Parathyroid adenoma (tissue), 2 donors: ENCODE results near the gene GM2A.
A peak's percentile ranks its signal among the peaks of the same experiment; 100 is the strongest.
"Not testable (repeated sequence)": the region's sequence is repeated elsewhere in the genome, so short reads cannot be mapped to it uniquely, and the experiment has no call there.

Experiments used
- H2AFZ ChIP-seq: fragments of 300-600 bp; sonication (generic); one replicate; pipeline ENCODE4 v1.7.0; 2017; ENCODE audit warnings: antibody characterized with exemption, mild to moderate bottlenecking
- H3K27ac ChIP-seq: fragments of 300-600 bp; sonication (generic); one replicate; pipeline ENCODE4 v1.7.0; 2017
- H3K27me3 ChIP-seq: fragments of 300-600 bp; sonication (generic); one replicate; pipeline ENCODE4 v1.7.0; 2017; ENCODE audit warnings: low read length; ENCODE audit not compliant: control insufficient read depth, insufficient read depth
- H3K36me3 ChIP-seq: fragments of 300-600 bp; sonication (generic); one replicate; pipeline ENCODE4 v1.7.0; 2017; ENCODE audit warnings: low read length; ENCODE audit not compliant: control insufficient read depth, insufficient read depth
- H3K4me1 ChIP-seq: fragments of 300-600 bp; sonication (generic); one replicate; pipeline ENCODE4 v1.7.0; 2017; ENCODE audit warnings: control low read depth
- H3K4me2 ChIP-seq: fragments of 300-600 bp; sonication (generic); one replicate; pipeline ENCODE4 v1.7.0; 2017; ENCODE audit warnings: low read length
- H3K4me3 ChIP-seq: fragments of 300-600 bp; sonication (generic); one replicate; pipeline ENCODE4 v1.7.0; 2017; ENCODE audit warnings: low read depth, low read length
- H3K79me2 ChIP-seq: fragments of 300-600 bp; sonication (generic); one replicate; pipeline ENCODE4 v1.7.0; 2017; ENCODE audit warnings: control low read depth
- H3K9ac ChIP-seq: fragments of 300-600 bp; sonication (generic); one replicate; pipeline ENCODE4 v1.7.0; 2017; ENCODE audit warnings: mild to moderate bottlenecking
- H3K9me3 ChIP-seq: fragments of 300-600 bp; sonication (generic); one replicate; pipeline ENCODE4 v1.7.0; 2017; ENCODE audit warnings: low read length; ENCODE audit not compliant: control insufficient read depth
- CTCF ChIP-seq: fragments of 300-600 bp; sonication (generic); IDR thresholded peaks from one replicate; pipeline ENCODE4 v1.7.0; 2017; ENCODE audit warnings: antibody characterized with exemption, mild to moderate bottlenecking
- donor health status: primary hyperparathyroidism.

GM2A gene

DNA sequence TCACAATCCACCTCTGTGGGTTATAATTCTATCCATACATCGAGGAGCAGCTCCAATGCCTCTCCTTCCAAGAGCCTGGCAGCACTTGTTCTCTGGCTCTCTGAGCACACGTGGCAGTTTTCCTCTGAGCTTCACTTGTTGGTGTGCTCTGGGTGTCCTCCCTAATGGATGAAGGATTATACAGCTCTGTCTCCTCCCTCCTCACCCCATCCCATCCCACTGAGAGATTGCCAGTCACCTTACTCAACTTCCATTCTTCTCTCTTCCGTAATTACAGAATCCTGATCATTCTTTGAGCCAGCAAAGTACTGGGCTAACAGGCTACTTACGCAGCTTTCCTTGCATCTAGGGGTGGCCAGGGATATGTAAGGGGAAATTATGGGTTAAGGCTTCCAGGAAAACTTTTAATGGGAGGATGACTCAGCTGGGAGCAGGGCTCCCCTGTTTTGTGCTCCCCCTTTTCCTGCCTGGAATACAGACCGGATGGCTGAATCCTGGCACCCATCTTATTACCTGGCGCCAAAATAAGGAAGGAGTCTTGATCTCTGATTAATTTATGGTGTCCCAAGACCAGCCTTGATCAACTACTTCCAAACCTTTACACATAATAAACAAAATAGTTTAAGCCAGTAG lies 22.8 kb upstream of the GM2A start:
- no peak overlapping the region for H3K4me2 ChIP-seq
- H3K36me3 ChIP-seq, result no peaks in the 10 kb centered on the region
- peaks cover 7% of the 10 kb centered on the region for H3K4me1 ChIP-seq
- H3K9me3 ChIP-seq, result no peaks in the 10 kb centered on the region
- peak overlapping the region; percentile 53 for H3K27ac ChIP-seq
- H3K79me2 ChIP-seq, result peaks cover 2% of the 10 kb centered on the region
- H3K27me3 ChIP-seq, result no peaks in the 10 kb centered on the region
- no peak for TF ChIP-seq CTCF
- no peak overlapping the region for H3K4me3 ChIP-seq
- no peak overlapping the region for H3K9ac ChIP-seq
- no peak overlapping the region for H2AFZ ChIP-seq

DNA sequence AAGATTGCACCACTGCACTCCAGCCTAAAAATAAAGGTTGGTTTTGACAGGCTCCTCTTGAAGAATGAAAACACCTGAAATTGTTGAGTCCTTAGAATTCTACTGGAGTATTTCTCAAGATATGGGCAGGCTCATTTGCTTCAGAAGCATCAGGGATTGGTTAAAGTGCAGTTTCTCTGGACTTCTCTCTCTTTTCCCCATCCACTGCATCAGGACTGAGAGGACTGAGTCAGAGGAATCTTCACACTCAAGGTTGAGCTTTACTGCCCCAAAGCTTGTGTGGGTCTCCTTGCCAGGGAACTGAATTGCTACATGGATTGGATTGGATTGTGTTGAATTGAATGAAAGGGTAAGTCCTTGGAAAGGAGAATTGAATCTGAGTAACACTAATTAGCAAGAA lies 21.6 kb upstream of the GM2A start:
- TF ChIP-seq CTCF, result no peak
- H3K36me3 ChIP-seq, result no peaks in the 10 kb centered on the region
- H3K27ac ChIP-seq, result no peak overlapping the region
- no peak overlapping the region for H3K4me3 ChIP-seq
- no peak overlapping the region for H3K9ac ChIP-seq
- peaks cover 2% of the 10 kb centered on the region for H3K79me2 ChIP-seq
- no peaks in the 10 kb centered on the region for H3K9me3 ChIP-seq
- H3K27me3 ChIP-seq, result no peaks in the 10 kb centered on the region
- no peak overlapping the region for H3K4me2 ChIP-seq
- no peak overlapping the region for H2AFZ ChIP-seq
- peaks cover 7% of the 10 kb centered on the region for H3K4me1 ChIP-seq

DNA sequence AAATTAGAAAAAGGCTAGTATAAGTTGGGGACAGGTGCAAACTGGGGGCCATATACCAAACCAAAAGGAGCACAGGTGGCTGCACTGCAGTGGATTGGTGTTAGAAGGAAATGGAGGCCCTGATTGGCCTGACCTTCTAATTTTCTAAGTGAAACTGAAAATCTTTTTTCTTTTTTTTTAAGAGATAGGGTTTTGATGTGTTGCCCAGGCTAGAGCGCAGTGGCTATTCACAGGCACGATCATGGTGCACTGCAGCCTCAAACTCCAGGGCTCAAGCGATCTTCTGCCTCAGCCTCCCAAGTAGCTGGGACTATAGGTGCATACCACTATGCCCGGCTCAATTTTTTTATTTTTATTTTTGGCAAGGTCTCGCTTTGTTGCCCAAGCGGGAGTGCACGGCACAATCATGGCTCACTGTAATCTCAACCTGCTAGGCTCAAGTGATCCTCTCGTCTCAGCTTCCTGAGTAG lies 19.3 kb upstream of the GM2A start:
- Histone ChIP-seq H3K79me2 (peaks cover 2% of the 10 kb centered on the region), H3K27ac (no peak overlapping the region), H3K4me2 (no peak overlapping the region), H2AFZ (no peak overlapping the region), H3K9me3 (no peaks in the 10 kb centered on the region), H3K4me1 (peaks cover 7% of the 10 kb centered on the region), H3K36me3 (no peaks in the 10 kb centered on the region), H3K9ac (no peak overlapping the region), H3K27me3 (no peaks in the 10 kb centered on the region), H3K4me3 (no peak overlapping the region)
- TF ChIP-seq CTCF, result no peak

GRCh38 chr5:151234476-151235238 lies 18.3 kb upstream of the GM2A start:
- Histone ChIP-seq H3K27me3 (no peaks in the 10 kb centered on the region), H3K36me3 (no peaks in the 10 kb centered on the region), H3K9me3 (no peaks in the 10 kb centered on the region), H3K4me3 (no peak overlapping the region), H3K79me2 (peaks cover 2% of the 10 kb centered on the region), H2AFZ (peak overlapping the region; percentile 72), H3K27ac (peak overlapping the region; percentile 52), H3K4me2 (no peak overlapping the region), H3K9ac (no peak overlapping the region), H3K4me1 (peaks cover 7% of the 10 kb centered on the region)
- TF ChIP-seq CTCF, result no peak

DNA sequence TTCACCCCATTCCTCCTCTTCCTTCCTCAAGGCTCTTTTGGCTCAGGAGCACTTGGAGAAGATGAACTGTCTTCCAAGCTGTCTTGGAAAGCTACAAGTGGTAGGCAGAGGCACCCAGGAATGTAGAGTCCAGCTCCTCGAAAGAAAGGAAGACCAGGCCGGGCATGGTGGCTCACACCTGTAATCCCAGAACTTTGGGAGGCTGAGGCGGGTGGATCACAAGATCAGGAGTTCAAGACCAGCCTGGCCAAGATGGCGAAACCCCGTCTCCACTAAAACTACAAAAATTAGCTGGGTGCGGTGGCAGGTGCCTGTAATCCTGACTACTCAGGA lies 17.8 kb upstream of the GM2A start:
- H3K27me3 ChIP-seq, H3K4me1 ChIP-seq, H3K36me3 ChIP-seq, H3K79me2 ChIP-seq, H3K4me2 ChIP-seq, H3K4me3 ChIP-seq, H3K9me3 ChIP-seq, H3K9ac ChIP-seq: not testable (repeated sequence)
- Histone ChIP-seq H3K27ac (peak overlapping the region; percentile 52), H2AFZ (peak overlapping the region; percentile 72)
